Esophagus muscularis mucosa (tissue), 4 donors: ENCODE data around the gene HFE. TPM values are rescaled to one million over a fixed set of nuclear protein-coding genes. Genes with fewer than 3 reads are reported as not detected.

Experiments
- DNase-seq: peaks from one replicate; pipeline ENCODE4 v3.0.0-alpha.2; 2017; ENCODE audit errors: extremely low spot score
- H3K27ac ChIP-seq, 4 donors: fragments of 200-600 bp; sonication (generic); replicated peaks in 1 of 4; 1 replicate in 3 of 4; 2 replicates in 1 of 4; pipeline ENCODE4 v1.5.1; 2016 to 2019; ENCODE audit warnings: mild to moderate bottlenecking in 1 of 4
- H3K27me3 ChIP-seq, 4 donors: fragments of 200-600 bp; sonication (generic); one replicate each; pipeline versions ENCODE4 v1.5.1 to v1.6.0; 2016 to 2019
- H3K36me3 ChIP-seq, 4 donors: fragments of 200-600 bp; sonication (generic); one replicate each; pipeline ENCODE4 v1.5.1; 2016 to 2019
- H3K4me1 ChIP-seq, 4 donors: fragments of 200-600 bp; sonication (generic); one replicate each; pipeline ENCODE4 v1.5.1; 2016 to 2019
- H3K4me3 ChIP-seq, 4 donors: fragments of 200-600 bp; sonication (generic); 1 replicate in 2 of 4; 2 replicates in 2 of 4; pipeline ENCODE4 v1.5.1; 2016 to 2019; ENCODE audit warnings: mild to moderate bottlenecking in 4 of 4, moderate library complexity in 1 of 4
- H3K9me3 ChIP-seq, 4 donors: fragments of 200-600 bp; sonication (generic); 1 replicate in 3 of 4; 2 replicates in 1 of 4; pipeline ENCODE4 v1.5.1; 2016 to 2019
- EP300 ChIP-seq: sonication (generic); formaldehyde crosslinking; IDR thresholded peaks from one replicate; pipeline ENCODE4 v1.6.1; 2017; ENCODE audit warnings: antibody characterized with exemption
- POLR2A ChIP-seq: fragments of 450-650 bp; IDR thresholded peaks from one replicate; pipeline ENCODE4 v1.6.1; 2017; ENCODE audit warnings: antibody characterized with exemption, moderate library complexity, mild to moderate bottlenecking, low read depth
- POLR2AphosphoS5 ChIP-seq, 2 donors: sonication (generic); formaldehyde crosslinking; IDR thresholded peaks; one replicate each; pipeline ENCODE4 v1.6.1; 2017; ENCODE audit warnings: antibody characterized with exemption in 2 of 2
- WGBS: methylation state at CpG from one replicate; pipeline ENCODE4 v1.1.5; 2018; 5-methylcytosine and 5-hydroxymethylcytosine counted together
- intact Hi-C: fragments of 100-400 bp; cut with DNase I; formaldehyde crosslinking; loops from one replicate; pipeline ENCODE4 v1.15.1; 2023
- total RNA-seq, 4 donors: library from RNA; depleted of rRNA; stranded (reverse); fragments of >200 nt; gene quantifications; one replicate each; pipeline versions ENCODE4 v1.1.0 to v1.2.1, GENCODE V29; 2016
- TF ChIP-seq, protein P1 (sequence below), 3 experiments: fragments of 200-600 bp in 2 of 3; fragments of 450-650 bp in 1 of 3; sonication (generic) in 2 of 3; IDR thresholded peaks; one replicate each; pipeline ENCODE4 v1.5.1; 2017 to 2019; ENCODE audit warnings: antibody characterized with exemption in 3 of 3, mild to moderate bottlenecking in 2 of 3, moderate library complexity in 1 of 3

HFE gene
- total RNA-seq, 4 donors from 2014 or later, result 3.0 to 9.9 (median 6.5) TPM

DNA sequence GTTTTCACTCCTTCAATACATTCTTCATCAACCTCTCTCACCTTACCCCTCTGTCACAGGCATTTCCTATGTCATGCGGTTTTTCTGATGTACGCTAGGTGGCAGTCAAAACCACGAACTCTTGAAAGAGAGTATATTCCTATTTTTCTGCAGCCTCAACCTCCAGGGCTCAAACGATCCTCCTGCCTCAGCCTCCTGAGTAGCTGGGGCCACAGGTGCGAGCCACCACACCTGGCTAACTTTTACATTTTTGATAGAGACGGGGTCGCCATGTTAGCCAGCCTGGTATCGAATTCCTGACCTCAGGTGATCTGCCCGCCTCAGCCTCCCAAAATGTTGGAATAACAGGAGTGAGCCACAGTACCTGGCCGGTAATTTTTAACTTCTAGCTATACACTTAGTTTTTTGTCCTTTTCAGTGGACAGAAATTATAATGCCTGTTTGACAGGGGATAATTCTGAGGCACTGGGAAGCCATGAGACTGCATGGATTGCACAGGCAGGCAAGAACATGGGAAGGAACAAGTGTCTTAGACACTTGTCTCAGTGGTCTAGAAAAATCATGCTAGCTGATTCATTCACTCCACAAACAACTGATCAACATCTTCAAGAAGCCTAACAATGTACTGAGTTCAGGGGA, 22.5 kb upstream of the HFE start:
- TF ChIP-seq EP300, result no peak
- TF ChIP-seq, protein P1, sequence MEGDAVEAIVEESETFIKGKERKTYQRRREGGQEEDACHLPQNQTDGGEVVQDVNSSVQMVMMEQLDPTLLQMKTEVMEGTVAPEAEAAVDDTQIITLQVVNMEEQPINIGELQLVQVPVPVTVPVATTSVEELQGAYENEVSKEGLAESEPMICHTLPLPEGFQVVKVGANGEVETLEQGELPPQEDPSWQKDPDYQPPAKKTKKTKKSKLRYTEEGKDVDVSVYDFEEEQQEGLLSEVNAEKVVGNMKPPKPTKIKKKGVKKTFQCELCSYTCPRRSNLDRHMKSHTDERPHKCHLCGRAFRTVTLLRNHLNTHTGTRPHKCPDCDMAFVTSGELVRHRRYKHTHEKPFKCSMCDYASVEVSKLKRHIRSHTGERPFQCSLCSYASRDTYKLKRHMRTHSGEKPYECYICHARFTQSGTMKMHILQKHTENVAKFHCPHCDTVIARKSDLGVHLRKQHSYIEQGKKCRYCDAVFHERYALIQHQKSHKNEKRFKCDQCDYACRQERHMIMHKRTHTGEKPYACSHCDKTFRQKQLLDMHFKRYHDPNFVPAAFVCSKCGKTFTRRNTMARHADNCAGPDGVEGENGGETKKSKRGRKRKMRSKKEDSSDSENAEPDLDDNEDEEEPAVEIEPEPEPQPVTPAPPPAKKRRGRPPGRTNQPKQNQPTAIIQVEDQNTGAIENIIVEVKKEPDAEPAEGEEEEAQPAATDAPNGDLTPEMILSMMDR (IDR thresholded peaks at IDR 0.05), result peak; percentile 78 to 81 (median 80)
- peak in 1 of 2 donors; percentile 18 for TF ChIP-seq POLR2AphosphoS5 (IDR thresholded peaks at IDR 0.05)
- TF ChIP-seq POLR2A, result no peak
- Histone ChIP-seq H3K4me3 (no peak overlapping the region), H3K27me3 (no peaks in the 10 kb centered on the region), H3K9me3 (no peaks in the 10 kb centered on the region), H3K4me1 (peaks cover 0 to 12% (median 6%) of the 10 kb centered on the region in 4 donors), H3K27ac (no peak overlapping the region), H3K36me3 (no peaks in the 10 kb centered on the region)
- WGBS, result 34% methylated on average over 10 of the region's 10 CpGs
- intact Hi-C loops, result no loop called here
- no peak for DNase-seq

DNA sequence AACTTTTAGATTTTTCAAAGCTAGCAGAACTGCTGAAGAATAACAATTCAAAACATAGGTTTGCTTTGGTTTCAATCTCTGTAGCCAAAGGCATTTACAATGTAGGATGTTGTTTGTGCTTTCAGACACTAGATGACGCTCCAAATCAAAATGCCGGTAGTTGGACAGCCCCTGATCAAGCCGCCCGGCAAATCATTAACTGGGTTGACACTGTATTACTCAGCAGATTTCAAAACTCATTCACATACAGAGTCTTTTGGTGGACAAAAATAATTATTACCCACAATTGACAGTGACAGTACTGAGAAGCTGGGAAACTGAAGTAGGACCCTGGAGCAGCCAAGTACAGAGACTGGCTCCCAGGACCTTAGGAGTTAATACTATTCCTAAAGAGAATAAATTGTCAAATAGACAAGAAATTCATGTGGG, 21.3 kb upstream of the HFE start:
- H3K27ac ChIP-seq, result no peak overlapping the region
- H3K4me1 ChIP-seq, result peaks cover 0 to 12% (median 6%) of the 10 kb centered on the region in 4 donors
- TF ChIP-seq POLR2AphosphoS5 (IDR thresholded peaks at IDR 0.05) (peak in 1 of 2 donors; percentile 32), EP300 (no peak), POLR2A (no peak)
- TF ChIP-seq, protein P1 (IDR thresholded peaks at IDR 0.05), result peak; percentile 85 to 94 (median 85)
- intact Hi-C loops, result loop anchor here (2.0 kb wide), 1 partner anchor 31 kb away; no protein-coding TSS in a partner anchor
- no peaks in the 10 kb centered on the region for H3K36me3 ChIP-seq
- DNase-seq, result no peak
- H3K27me3 ChIP-seq, result no peaks in the 10 kb centered on the region
- H3K9me3 ChIP-seq, result no peaks in the 10 kb centered on the region
- H3K4me3 ChIP-seq, result no peak overlapping the region
- 0% methylated on average over 4 of the region's 4 CpGs for WGBS

DNA sequence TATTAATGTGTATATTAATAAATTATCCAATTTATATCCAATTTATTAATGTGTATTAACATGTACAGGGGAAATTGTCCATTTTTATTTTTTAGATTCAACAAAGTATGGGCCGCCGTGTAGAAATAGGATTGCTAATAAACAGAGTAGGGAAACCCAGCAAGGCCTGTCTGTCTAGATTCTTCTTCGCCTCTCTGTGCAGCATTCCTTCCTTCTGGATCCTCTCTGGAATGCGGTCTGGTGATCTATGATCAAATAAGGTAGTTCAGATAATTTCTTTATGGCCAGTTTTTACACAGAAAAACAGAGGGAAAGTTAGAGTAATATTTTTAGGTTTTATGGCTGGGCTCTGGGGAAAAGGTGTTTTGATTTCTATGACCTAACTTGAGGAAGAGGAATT, 19.9 kb upstream of the HFE start:
- no peak for DNase-seq
- Histone ChIP-seq H3K4me1 (peaks cover 0 to 12% (median 6%) of the 10 kb centered on the region in 4 donors), H3K27ac (no peak overlapping the region), H3K4me3 (no peak overlapping the region), H3K36me3 (no peaks in the 10 kb centered on the region), H3K9me3 (no peaks in the 10 kb centered on the region), H3K27me3 (no peaks in the 10 kb centered on the region)
- TF ChIP-seq, protein P1 (IDR thresholded peaks at IDR 0.05), result no peak
- no peak for TF ChIP-seq POLR2A
- intact Hi-C loops, result loop anchor here (2.0 kb wide), 1 partner anchor 29 kb away; no protein-coding TSS in a partner anchor
- WGBS, result 59% methylated on average over 4 of the region's 4 CpGs

DNA sequence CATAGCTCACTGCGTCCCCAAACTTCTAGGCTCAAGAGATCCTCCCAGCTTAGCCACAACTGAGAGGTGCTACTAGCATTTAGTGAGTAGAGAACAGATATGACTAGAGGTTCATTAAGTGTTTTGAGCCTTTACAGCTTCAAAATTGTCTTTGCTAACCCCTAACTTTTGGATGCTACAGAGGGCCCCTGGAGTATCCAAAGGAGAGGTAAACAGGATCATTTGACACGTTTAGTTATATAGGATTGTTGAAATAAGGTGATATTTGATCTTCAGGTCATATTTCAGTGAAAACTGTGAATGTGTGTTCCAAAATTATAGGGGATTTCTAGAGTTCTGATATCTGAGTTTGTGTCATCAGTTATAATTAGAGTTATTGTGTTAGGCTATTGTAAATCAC, 19.2 kb upstream of the HFE start:
- Histone ChIP-seq H3K36me3 (no peaks in the 10 kb centered on the region), H3K9me3 (no peaks in the 10 kb centered on the region), H3K4me3 (no peak overlapping the region), H3K4me1 (peaks cover 0 to 12% (median 6%) of the 10 kb centered on the region in 4 donors), H3K27me3 (no peaks in the 10 kb centered on the region), H3K27ac (no peak overlapping the region)
- intact Hi-C loops, result no loop called here
- 69% methylated on average over 2 of the region's 2 CpGs for WGBS
- TF ChIP-seq EP300, result no peak
- TF ChIP-seq, protein P1 (IDR thresholded peaks at IDR 0.05), result no peak
- no peak for DNase-seq

DNA sequence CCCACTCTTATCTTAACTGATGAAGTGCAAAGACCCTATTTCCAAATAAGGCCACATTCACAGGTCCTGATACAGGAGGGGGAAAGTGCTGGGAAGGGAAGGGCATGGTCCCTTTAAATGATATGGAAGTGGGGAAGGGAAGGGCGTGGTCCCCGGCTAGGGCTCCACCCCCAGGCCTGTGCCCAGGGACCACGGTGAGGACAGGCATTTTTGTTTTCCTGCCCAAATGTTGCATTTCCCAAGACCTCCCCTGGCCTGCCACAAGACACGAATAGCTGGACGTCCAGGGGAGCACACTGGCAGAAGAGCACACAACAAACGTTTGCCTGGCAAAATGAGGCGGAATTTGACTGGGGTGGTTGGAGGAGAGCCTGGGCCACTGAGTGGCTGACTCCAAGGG, 16.1 kb upstream of the HFE start:
- WGBS, result 41% methylated on average over 7 of the region's 7 CpGs
- peaks cover 0 to 3% (median 2%) of the 10 kb centered on the region in 4 donors for H3K4me1 ChIP-seq
- no peaks in the 10 kb centered on the region for H3K9me3 ChIP-seq
- TF ChIP-seq POLR2A (no peak), EP300 (no peak), POLR2AphosphoS5 (IDR thresholded peaks at IDR 0.05) (no peak)
- TF ChIP-seq, protein P1 (IDR thresholded peaks at IDR 0.05), result no peak
- no peak overlapping the region for H3K4me3 ChIP-seq
- no peaks in the 10 kb centered on the region for H3K36me3 ChIP-seq
- DNase-seq, result no peak
- intact Hi-C loops, result no loop called here
- H3K27ac ChIP-seq, result no peak overlapping the region
- no peaks in the 10 kb centered on the region for H3K27me3 ChIP-seq
